HG03571 (cell line): ENCODE results near the gene ACOT9.
"Not testable (repeated sequence)": the region's sequence is repeated elsewhere in the genome, so short reads cannot be mapped to it uniquely, and the experiment has no call there.

Source experiments
- ATAC-seq: cut with Tn5 transposase; IDR thresholded peaks from one replicate; pipeline ENCODE4 v1.9.1; 2021; ENCODE audit not compliant: unreplicated experiment

Gene ACOT9

DNA sequence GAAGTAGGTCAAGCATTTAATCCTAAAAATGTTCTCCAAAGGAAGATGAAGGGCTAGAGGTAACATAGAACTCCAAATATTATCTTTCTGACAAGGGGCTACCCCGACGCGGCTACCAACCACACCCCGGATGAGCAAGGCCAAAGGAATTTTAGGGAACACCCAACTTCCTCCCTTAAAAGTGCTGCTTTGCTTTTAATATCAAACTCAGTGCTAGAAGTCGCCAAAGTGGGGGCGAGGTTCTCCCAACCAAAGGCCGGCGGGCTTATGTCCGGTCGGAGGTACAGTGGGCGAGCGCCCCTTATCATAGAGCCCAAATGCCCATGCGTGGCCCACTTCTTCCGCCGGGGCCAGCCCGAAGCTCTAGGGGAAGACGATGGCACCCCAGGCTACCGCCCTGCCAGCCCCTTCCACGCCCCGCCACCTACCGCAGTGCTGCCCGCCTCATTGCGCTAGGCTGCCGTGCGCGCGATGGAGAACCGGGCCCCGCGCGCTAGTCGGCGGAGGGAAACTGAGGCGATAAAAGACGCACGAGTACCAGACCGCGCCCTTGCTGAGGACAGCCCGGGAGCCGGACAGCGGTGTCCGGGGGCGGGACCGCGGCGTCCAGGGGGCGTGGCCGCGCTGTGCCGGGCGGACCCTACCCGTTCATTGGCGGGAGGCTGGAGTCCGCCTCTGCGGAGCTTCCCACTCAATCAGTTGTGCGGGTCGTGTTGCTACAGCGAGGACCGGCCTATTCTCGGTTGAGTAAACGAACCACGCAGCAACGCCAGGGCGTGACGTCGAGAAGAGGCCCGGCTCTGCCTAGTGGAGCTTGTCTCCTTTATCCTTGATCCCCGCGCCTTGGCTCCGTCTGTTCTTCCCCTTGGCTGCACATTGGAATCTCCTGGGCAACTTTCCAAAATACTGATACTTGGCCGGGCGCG is at the start of gene ACOT9:
ACOT9 (minus strand) TSS at position 580 of the 926 bp plus-strand sequence; CDS start at position 448, 132 bp downstream.
- ATAC-seq = peak; percentile 96

- ATAC-seq = no peak
Observed at GRCh38 chrX:23790155-23790497, 47.0 kb upstream of the ACOT9 start.

GRCh38 chrX:23789386-23790154 is 46.5 kb upstream of the ACOT9 start:
- ATAC-seq = no peak

GRCh38 chrX:23788946-23789345 is 45.9 kb upstream of the ACOT9 start:
- ATAC-seq = no peak

GRCh38 chrX:23788521-23788920 is 45.4 kb upstream of the ACOT9 start:
- peak; percentile 40 for ATAC-seq

DNA sequence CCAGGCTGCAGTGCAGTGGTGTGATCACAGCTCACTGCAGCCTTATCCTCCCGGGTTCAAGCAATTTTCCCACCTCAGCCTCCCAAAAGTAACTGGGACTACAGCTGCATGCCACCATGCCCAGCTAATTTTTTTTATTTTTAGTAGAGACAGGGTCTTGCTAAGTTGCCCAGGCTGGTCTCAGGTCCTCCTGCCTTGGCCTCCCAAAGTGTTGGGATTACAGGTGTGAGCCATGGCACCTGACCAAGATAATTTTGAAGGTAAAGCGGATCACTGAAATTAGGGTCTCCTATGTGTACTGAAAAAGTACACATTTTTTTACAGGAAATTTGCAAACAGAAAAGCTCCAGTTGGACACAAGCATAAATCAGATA is 44.7 kb upstream of the ACOT9 start:
- no peak for ATAC-seq

GRCh38 chrX:23786268-23786815 is 43.3 kb upstream of the ACOT9 start:
- no peak for ATAC-seq

GRCh38 chrX:23785580-23785979 is 42.5 kb upstream of the ACOT9 start:
- ATAC-seq = no peak

DNA sequence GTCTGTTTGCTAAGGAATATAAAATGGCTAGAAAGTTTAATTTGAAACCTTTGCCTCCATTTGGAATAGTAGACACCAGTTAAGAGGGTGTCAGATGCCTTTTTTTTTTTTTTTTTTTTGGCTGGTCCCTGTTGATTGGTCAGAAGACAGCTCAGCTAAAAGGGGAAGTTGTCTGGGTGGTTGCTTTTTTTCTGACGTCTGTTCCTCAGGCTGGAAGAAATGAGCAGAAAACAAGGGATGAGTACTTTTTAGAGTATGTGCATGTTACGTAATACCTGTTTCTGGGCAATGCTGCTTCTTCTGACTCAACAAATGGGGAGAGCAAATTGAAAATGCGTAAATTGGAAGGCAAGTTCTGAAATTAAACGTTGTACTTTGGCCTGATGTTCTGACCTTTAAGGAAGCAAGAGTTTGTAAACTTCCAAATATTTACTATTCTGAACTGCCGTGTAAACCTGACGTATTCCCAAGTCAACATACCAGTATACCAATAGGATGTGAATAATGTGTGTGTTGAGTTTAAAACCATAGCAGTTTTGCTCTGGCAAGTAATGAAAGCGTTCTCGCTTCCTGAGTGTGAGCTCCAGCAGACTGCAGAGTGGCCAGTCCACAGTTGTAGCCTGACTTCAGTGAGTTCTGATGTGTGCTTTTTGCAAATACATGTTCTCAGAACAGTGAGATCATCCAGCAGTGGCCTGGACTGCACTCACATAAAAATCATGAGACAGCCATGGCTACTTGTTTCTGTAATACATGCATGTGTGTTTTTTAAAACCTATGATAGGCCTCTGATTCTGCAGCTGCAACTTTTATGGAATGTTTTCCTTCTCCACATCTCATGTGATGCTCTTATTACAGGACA is 41.6 kb upstream of the ACOT9 start:
- ATAC-seq = no peak

GRCh38 chrX:23783589-23784469 is 40.8 kb upstream of the ACOT9 start:
- ATAC-seq = no peak

- peak; percentile 89 for ATAC-seq
Observed at GRCh38 chrX:23782863-23783588, 40.0 kb upstream of the ACOT9 start, which contains the start of gene SAT1. Gene SAT1 (plus strand): TSS chrX:23783173. CDS start chrX:23783352, 179 bp downstream.

- ATAC-seq = no peak
Observed at GRCh38 chrX:23782455-23782854, 39.4 kb upstream of the ACOT9 start.

GRCh38 chrX:23779025-23779424 is 35.9 kb upstream of the ACOT9 start:
- no peak for ATAC-seq

GRCh38 chrX:23776363-23776762 is 33.3 kb upstream of the ACOT9 start:
- ATAC-seq = no peak

DNA sequence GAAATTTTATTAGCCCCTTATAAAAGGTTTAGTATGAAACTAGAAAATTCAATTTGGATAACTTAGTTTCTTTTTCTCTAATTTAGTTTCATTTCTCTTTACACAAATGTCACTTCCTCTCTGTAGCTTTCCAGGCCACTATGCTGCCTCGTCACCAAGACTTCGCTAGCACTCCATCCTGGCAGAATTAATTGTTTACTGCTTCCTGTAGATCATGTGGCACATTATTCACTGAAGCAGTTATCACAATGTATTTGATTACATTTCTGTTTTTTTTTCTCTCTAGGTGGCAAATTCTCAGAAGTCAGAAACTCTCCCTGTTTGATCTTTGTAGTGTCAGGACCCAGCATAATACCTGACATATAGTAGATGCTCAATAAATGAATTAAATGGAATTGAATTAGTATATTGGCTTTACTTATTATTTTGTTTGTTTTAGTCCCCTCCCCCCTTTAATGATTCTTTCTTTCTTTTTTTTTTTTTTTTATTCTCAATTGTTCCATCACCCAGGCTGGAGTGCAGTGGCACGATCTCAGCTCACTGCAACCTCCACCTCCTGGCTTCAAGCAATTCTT is 30.6 kb upstream of the ACOT9 start:
- ATAC-seq = peak; percentile 84

DNA sequence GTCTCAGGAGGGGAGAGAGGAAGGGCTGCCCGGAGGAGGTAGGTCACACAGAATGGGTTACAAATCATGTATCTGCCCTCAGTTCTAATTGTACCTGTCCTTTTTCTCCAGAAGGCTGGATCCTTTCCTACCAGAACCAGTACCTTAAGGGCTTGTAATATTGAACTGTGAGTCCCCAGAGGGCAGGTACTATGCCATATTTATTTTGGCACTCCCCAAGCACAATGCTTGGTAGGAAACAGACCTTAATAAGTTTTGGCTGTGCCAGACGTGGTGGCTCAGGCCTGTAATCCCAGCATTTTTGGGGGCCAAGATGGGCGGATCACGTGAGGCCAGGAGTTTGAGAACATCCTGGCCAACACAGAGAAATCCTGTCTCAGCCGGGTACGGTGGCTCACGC is 28.0 kb upstream of the ACOT9 start:
- not testable (repeated sequence) for ATAC-seq

DNA sequence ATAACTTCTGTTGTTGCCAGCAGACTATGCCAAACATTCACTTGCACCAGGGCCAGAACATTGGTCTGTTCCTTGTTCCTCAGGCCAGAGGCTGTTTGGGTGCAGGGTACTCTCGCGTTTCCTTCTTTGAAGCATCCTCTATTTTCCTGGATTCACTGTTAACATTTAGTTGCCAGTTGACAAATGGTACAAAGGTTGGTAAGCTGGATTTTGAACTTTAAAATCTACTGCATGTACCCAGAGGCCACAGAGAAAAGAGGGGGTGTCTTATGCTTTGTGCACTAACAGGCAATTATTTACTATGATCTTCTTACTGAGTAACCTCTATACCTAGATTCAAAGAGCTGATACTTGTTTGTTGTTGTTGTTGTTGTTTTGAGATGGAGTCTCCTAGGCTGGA is 27.1 kb upstream of the ACOT9 start:
- no peak for ATAC-seq

DNA sequence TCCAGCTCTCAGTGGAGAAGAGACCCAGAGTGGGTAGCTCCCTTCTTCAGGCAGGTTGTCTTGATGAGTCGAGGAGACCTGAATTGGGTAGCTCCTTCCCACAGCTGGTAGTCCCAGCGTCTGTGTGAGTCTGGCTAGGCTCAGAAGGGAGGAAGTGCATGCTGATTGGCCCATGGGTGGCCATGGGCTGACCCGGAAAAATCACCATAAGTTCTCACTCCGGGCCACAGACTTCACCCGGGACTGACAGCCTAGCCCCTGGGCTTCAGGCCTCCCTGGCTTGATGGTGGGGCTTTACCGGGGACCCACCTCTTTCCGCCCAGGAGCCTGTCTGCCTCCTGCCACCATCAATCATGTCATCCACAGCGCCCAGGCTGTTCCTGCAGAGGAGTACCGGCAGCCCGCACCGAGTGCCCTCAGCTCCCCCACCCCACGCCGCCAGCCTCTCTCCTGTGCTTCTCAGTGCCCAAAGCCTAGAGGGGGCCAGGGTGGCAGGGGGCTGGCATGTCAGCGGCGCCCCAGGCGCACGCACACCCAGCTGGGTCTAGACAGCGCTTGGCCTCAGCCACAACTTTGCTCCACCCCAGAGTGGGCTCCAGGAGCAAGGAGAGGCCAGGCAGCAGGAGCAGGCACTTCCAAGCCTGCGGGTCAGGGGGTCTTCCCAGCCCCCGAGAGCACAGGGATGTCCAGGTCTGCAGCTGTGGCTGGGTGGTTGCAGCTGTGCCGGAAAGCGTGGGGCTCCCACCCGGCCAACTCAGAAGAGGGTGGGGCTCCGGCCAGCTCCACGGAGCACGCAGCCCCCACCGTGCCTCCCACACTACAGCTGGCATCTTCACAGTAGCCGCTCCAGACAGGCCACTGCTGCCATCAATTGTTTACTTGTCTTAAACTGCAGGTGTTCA is 23.8 kb upstream of the ACOT9 start:
- no peak for ATAC-seq
